Measurements from ENCODE around the gene DPP10.

Gene DPP10

DNA sequence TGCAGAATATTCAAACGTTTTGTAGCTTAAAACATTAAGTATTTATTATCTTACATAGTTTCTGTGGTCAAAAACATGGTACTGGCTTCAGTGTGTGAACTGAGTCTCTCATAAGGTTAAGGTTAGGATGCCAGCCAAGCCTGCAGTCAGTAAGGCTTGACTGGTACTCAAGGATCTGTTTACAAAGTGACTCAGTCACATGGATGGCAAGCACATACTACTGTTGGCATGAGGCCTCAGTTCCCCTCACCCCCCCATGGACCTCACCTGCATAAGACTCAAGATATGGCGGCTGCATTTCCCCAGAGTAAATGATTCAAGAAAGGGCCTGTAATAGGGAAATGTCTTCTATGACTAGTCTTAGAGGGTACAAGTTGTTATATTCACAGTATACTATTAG, 1167.5 kb downstream of the DPP10 start:
- no peak for DNase-seq

DNA sequence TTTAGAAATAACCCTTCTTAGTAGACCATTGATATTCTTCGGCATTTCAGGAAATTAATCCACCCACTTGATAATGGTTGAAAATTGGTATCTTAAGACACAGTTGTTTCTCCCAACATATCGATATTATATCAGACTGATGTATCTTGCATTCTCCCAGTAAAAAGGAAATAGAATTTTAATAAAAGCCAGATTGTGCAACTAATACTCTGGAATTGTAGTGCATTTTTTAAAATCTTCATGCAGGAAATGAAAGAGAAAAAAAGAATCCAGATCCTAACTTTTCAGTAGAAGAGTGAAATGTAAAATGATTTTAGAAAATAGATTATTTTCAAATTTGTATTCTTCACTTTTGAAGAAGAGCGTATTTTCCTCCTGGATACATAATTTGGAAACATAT, 1168.4 kb downstream of the DPP10 start:
- DNase-seq = no peak

DNA sequence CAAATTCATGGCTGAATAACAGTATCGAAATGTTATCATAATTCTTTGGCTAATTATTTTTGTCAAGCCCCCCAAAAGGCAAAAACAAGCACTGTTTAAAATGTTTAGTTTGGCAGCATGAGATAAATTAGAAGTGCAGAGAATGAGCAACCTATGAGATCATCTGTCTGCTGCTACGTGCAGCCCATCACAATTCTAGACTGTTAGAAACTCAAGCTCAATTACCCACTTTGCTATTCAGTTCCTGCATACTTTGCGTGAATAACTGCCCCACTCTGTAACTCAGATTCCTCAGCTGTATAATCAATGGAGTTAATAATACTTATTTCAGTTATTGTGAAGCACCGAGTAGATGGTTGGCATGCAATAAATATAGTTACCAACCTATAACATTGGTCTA, 1181.9 kb downstream of the DPP10 start:
- DNase-seq = no peak

DNA sequence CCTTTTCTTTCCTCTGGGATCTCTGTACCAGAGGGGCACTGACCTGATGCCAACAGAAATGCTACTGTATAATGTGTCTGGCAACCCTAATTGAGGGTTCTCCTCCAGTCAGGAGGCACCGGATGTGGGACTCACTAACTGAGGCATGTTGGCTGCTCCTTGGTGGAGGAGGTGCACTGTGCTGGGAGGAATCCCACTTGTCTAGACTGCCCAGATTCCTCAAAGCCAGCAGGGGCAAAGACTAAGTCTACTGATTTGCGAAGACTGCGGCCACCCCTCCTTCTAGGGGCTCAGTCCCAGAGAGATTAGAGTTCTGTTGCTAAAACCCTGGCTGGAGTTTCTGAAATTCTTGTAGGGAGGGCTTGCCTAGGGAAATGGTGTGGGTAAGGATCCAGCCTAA, 1192.1 kb downstream of the DPP10 start:
- no peak for DNase-seq

DNA sequence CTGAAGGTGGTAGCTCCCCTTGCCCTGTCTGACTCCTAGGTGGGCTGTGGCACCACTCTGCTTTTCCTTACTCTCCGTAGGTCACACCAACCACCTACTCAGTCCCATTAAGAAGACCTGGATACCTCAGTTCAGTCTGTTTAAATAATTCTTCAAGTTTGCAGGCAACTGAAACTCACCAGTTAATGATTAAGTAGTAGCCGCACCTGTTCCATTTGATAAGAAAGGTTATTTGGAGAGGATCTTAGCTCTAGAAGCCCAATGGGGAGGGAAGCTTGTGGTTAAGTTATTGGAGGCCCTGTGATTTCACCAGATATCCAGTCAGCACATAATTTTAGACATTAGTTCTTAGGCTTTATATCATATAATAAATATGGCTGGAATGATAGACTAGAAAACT, 1193.0 kb downstream of the DPP10 start:
- no peak for DNase-seq

DNA sequence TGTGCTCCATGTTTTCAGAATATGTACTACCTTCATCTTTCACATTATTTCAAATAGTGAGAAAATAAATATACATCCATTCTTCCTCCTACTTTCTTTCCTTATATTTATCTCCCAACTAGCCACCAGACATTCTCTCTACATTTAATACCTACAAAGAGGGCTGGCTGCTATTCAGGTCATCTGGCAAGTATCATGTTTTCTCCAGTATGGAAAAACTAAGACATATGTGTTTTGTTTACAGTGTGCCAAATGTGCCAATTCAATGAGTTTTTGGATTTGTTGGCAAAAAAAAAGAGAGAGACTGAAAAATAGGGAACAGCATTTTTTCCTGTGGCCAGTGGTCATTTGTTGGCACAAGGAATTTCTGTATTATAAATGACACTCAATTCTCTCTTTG, 1207.3 kb downstream of the DPP10 start:
- DNase-seq = no peak

DNA sequence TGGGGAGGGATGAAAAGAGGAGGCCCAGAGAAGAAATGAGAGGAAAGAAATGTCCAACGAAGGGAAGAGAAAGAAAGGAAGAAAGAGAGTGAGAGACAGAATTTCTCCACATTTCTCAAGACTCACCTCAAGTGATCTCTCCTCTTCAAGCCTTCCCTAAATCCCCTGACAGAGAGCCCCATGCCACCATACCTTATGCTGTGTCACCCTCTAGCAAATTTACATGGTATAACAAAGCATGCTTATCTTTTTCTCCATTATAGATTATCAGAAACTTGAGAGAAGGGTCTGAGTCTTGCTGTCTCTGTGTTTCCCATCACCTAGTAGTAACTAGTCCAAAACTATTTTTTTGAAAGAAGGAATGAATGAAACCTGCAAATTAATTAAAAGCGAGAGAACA, 1208.4 kb downstream of the DPP10 start:
- no peak for DNase-seq

DNA sequence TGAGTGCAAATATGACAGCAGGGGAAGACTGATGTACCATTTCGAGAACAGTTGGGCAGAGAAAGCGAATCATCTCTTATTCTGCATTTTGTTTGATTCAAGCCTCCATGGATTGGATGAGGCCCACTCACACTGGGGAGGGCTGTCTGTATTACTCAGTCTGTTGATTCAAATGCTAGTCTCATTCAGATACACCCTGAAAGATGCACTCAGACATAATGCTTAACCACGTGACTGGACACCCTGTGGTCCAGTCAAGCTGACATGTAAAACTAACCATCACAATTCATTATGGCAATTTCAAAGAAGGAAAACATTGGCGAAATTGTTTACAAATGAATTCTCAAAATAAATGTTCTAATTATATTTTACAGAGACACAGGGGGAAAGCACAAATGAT, 1210.2 kb downstream of the DPP10 start:
- no peak for DNase-seq

DNA sequence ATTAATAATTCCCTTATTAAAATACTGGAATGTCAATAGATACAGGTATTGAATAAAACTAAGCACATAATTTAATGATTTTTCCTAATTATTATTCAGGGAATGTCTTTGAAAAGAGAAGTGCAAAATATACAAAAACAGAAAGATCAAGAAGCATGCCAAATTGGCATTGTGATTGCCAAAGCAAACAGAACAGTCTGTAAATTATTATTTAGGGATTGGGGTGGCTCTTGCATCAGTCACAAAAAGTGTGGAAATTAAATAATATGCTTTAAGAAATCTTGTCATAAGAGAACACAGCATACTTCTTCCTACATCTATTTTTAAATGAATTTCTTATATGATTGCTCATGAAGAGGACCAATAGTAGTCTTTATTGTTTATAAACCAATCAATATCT, 1211.9 kb downstream of the DPP10 start:
- no peak for DNase-seq

DNA sequence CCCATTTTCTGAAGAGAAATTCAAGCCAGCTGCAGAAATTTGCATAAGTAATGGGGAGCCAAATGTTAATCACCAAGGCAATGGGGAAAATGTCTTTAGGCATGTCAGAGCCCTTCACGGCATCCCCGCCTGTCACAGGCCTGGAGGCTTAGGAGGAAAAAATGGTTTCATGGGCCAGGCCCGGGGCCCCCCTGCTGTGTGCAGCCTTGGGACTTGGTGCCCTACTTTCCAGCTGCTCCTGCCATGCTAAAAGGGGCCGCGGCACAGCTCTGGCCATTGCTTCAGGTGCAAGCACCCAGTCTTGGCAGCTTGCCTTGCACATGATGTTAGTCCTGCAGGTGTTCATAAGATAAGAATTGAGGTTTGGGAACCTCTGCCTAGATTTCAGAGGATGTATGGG, 1235.7 kb downstream of the DPP10 start:
- no peak for DNase-seq

DNA sequence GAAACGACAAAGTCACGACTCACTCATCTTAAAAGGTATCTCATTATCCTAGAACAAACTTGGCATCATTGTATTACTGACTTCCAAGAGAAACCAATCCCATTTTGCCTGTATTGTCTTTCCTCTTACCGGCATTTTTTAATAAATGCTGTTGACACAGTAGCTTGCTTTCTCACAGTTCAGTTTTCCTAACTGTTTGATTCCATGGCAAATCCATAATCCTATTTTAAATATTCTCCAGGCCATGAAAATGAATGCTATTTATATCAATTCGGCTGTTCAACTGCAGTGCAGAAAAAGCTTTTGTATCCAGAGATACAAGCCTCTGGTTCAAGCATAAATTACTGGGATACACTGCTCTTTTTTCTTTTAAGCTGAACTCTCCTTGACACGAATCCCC, 1241.9 kb downstream of the DPP10 start:
- DNase-seq = no peak

DNA sequence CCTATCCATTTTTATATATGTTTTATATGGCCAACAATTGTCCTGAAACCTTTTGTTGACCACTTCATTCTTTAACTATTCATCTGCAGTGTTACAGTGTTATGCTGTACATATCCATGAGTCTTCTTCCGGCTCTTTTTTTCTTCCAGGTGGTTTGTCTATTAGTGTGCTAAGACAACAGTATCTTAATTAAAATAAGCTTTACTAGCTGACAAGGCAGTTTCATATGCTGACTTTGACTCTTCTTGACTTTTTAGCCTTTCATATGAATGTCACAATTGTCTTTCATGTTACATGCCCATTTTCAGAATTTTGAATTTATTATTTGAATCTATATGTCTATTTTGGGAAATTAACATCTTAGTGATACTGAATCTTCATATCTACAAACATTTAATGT, 1249.0 kb downstream of the DPP10 start:
- no peak for DNase-seq

DNA sequence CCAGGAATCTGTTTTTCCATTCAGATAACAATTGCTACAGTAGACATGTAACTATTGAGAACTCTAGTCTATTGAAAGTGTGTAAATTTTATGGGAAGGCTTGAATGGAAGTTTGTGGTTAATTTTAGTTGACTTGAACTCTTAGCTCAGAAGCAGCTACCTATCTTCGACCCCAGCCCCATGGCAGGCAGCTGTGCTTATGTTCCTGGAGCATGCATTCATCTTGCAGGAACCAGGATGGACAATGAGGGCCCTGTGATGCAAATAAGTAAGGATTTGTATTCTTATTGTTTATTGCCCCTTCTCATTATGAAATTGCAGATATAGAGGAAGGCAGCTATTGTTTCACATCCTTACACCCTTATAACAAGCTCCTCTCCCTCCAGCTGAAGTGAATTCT, 1252.2 kb downstream of the DPP10 start:
- no peak for DNase-seq

DNA sequence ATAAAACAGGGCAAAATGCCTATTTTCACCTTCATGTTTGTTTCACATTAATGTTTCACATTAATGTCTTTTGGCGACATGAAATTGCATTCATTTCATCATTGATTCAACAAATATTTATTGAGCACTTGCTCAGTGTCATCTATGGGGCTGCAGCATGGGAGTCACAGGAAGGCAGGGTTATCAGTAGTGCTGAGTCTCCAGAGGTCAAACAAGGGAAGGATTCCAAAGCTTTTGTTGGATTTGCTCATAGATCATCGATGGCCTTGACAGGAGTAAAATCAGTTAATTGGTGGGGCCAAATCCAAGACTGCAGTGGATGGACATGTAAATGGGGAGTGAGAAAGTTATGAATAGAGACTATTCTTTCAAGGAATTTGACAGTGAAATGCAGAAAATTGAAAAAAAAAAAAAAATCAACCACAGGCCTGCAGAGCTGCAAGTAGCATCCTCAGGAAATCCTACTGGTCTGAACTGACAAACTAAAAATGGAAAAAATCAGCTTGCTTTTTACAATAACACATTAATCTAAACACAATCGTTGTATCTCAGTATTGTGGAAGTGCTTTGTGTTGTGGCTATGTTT, 1290.8 kb downstream of the DPP10 start:
- DNase-seq = no peak

DNA sequence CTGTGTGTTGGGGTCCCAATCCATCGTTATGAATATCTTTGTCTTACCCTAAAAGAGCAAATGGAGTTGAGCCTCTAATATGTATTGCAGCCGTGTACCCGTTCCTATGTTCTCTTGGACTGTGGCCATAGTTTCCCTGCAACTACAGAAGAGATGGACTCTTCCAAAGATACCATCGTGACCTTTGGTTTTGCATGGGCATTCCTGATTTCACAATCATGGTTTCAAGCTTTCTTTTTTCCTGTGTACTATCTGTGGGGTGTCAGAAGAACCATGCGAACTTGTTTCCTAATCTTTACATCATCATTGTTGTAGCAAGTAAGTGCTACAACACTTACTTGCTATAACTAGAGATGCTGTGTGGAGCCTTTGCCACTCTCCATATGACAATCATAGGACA, 1295.7 kb downstream of the DPP10 start:
- DNase-seq = no peak

DNA sequence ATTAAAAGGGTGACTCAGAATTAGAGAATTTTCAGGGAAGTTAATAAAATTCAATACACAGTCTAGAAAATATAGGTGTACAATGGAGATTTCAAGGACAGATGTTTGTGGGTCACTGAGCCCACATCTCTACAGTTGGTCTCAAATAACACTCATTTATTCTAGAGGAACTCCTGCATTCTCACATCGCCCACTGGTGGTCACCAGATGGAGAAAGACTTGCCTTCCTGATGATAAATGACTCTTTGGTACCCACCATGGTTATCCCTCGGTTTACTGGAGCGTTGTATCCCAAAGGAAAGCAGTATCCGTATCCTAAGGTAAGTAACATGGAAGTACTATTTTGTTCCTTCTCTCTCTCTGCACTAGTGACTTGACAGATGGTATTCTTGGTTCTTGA, 1297.1 kb downstream of the DPP10 start:
- DNase-seq = no peak

DNA sequence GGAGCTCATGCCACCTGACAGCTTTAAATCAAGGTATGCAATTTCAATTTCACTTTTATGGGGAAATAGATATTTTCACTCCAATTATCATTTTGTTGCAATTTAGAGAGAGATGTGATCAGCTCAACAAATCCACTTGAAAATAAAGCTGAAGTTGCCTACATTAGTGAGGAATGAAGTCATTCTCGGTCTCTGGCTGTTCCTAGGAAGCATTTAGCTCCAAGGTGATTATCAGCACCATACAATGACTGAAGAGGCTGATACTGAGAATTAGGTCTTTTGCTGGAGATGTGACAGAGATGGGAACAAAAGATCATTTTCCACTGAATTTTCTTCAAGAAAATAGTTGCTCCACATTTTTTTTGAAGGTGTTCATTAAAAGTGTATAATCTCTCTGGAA, 1303.7 kb downstream of the DPP10 start:
- DNase-seq = no peak

DNA sequence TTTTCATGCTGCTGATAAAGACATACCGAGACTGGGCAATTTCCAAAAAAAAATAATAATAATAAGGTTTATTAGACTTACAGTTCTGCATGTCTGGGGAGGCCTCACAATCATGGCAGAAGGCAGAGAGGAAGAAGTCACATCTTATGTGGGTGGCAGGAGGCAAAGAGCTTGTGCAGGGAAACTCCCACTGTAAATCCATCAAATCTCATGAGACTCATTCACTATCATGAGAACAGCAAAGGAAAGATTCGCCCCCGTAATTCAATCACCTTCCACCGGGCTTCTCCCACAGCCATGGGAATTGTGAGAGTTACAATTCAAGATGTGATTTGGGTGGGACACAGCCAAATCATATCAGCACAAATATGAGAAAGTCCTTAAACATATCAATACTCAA, 1314.8 kb downstream of the DPP10 start:
- DNase-seq = no peak

DNA sequence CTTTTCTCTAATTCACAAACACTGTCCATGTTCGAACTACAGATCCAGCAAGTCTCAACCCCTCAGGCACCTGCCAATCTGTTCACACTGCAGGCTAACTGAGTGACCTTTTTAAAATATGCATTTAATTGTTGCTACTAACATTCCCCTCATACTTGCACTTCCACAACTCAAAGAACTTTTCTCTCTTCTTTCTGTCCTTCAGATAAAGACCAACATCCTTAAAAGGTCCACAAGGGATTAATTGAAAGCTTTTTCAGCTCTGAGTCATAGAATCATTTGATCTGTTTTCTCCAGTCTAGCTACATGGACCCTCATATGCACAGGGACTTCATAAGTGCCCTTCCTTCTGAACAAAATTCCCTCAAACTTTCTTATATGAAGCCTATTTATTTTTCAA, 1321.2 kb downstream of the DPP10 start:
- DNase-seq = no peak

DNA sequence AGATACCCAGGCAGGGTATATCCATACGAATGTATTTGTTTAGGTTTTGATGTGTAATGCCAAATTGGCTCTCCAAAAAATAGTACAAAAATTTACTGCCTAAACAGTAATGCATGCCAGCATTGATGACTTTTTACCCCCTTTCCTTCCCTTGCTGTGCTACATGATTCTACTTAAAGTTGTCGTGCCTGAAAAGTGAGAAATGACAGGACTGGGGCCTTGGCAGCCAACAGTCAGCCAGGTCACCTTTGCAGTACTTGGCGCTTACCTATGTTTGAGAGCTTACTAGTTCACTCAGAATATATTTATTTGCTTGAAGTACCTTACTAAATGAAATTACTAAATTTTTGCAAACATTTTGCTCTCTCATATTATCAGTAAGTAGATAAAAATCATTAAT, 1329.1 kb downstream of the DPP10 start:
- no peak for DNase-seq

DNA sequence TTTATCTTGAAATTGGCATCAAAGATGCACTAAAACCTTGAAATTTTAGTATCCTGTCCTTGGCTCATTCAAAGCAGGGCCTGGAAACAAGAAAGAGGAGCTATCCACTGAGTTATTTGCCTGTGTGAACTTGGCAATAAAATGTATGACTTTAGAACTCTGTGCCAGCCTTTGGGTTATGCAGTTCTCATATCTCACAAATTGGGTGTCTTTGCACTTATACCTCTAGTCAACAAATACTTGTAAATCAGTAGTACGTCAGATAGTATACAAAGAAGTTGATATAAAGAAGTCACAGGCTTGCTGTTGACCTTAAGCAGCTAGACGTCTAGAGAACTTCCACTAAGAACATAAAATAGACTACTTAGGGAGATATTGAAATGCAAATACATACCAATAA, 1331.9 kb downstream of the DPP10 start:
- DNase-seq = no peak

DNA sequence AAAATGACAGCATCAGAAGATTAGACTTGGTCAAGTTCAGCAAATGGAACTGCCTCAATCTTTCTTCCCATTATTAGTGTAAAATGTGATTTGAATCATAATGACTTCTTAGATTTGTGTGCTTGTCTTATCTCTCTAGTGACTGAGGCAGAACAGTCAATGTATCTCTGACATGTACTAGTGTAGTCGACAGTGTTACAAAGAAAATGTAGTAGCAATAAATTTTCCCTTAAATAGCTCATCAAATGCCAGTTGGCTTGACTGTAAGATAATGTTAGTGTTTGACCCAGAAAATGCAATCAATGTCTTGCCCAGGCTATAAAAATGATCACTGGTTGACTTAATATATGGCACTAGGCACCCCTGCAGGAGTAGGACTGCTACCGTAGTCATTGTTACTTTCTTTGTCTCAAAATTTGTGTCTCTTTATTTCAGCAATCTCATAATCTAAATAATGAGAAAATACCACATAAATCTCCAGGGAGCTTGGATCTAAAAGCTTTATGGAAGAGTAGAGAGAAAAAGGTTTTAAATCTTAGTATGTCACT, 1336.7 kb downstream of the DPP10 start:
- no peak for DNase-seq

DNA sequence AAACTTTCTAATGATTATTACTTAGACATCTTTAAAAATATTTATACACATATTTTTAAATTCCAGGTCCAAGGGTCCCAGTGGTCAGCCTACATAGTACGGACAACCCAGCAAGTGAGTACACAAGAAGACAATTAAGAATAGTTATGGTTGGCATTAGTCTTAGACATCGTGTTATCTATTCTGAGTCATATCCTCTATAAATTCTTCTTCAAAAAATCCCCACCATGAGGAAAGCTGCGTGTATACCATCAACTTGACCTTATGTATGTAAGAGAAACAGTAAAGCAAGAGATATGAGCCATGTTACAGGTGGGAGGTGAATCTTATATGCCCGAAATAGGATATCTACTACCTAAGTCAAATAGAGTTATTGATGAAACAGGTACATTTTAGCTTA, 1339.8 kb downstream of the DPP10 start:
- DNase-seq = no peak

DNA sequence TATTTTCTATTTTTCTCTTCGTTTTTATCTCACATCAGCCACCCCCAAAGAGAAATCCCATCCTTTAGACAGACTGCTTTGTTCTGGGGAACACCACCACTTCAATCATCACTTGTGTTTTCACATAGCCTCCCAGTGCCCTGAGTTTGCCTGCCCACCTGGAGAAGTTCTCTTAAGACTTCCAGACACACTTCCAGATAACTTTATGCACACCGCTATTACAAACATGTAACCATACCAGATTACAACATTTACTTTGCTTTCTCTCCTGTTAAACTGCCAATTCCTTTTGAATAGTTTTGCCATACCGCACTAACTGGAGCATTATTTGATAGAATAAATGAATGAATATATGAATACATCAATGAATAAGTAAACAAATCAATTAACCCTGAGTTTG, 1353.6 kb downstream of the DPP10 start:
- DNase-seq = no peak

DNA sequence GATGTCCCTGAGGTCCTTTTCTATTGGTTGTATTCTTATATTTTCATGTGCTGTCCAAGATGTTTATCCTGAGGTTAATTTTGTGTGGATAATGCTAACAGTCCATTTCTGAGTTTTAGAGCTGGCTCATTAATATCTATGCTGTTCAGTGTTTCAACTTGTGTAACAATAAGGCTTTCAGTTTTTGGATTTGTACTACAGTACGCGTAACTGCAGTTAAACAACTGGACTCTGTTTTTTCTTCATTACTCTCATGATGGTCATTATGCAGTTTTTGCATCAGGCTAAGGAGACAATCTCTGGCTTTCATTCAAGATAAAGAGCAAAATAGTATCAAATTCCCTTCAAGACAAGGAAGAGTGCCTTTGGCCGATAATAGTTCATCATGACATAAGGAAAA, 1364.8 kb downstream of the DPP10 start:
- DNase-seq = no peak

DNA sequence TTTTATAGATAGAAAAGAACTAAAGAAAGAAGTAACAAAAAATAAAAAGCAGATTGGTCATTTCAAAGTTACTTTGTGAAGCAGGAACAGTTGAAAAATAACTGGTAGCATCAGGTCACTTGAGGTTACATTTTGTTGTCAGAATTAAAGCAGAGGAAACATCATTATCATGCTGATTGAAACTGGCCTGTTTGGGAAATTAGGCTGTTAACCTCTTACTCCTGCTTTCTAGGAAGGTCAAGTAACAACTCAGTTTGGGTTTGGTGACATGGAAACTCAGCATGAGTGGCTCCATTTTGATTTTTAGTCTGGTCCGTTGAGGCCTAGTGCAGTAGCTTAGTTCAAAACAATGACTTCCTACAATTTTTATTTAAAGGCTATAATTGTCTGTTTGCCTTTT, 1383.5 kb downstream of the DPP10 start:
- no peak for DNase-seq

Data from stimulated activated CD4-positive, alpha-beta T cell treated with anti-CD3 and anti-CD28 coated beads, Interleukin-4, amount 100 ng/mL, for 24 hours (primary cell).